RWPE1 (cell line): ENCODE results near the gene TERT.
"Not testable (repeated sequence)": the region's sequence is repeated elsewhere in the genome, so short reads cannot be mapped to it uniquely, and the experiment has no call there.

Experiments
- CTCF ChIA-PET: fragments of 350-600 bp; sonication (Branson Sonifier 250); formaldehyde crosslinking; extraction: SDS; loops from one replicate; lab custom pipeline; 2021; lab: Yijun Ruan, JAX
- POLR2A ChIA-PET: fragments of 400-600 bp; formaldehyde crosslinking; extraction: SDS; loops from one replicate; lab custom pipeline; 2020; ENCODE audit warnings: antibody characterized with exemption; ENCODE audit not compliant: low non-redundant PET; lab: Yijun Ruan, JAX
- DNase-seq: peaks from one replicate; pipeline ENCODE4 v3.0.0; 2012; ENCODE audit warnings: low spot score
- H3K27ac ChIP-seq: fragments of 450-650 bp; 2 replicates; pipeline ENCODE4 v1.5.1; 2017
- TF ChIP-seq, protein P1 (sequence below): fragments of 450-650 bp; conservative IDR thresholded peaks from 2 replicates; pipeline ENCODE4 v1.5.1; 2017; ENCODE audit warnings: low read depth, mild to moderate bottlenecking

The TERT gene

DNA sequence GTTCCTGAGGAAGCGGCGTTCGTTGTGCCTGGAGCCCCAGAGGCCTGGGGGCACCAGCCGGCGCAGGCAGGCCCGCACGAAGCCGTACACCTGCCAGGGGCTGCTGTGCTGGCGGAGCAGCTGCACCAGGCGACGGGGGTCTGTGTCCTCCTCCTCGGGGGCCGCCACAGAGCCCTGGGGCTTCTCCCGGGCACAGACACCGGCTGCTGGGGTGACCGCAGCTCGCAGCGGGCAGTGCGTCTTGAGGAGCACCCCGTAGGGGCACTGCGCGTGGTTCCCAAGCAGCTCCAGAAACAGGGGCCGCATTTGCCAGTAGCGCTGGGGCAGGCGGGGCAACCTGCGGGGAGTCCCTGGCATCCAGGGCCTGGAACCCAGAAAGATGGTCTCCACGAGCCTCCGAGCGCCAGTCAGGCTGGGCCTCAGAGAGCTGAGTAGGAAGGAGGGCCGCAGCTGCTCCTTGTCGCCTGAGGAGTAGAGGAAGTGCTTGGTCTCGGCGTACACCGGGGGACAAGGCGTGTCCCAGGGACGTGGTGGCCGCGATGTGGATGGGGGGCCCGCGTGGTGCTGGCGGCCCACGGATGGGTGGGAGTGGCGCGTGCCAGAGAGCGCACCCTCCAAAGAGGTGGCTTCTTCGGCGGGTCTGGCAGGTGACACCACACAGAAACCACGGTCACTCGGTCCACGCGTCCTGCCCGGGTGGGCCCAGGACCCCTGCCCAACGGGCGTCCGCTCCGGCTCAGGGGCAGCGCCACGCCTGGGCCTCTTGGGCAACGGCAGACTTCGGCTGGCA lies 1.3 kb downstream of the TERT start:
- ChIA-PET CTCF (interaction anchor here (0.8 kb wide), 1 partner anchor 352 kb away, joined by 4 read pairs; no protein-coding TSS in a partner anchor), POLR2A (no interaction called here)
- H3K27ac ChIP-seq = no peak overlapping the region

DNA sequence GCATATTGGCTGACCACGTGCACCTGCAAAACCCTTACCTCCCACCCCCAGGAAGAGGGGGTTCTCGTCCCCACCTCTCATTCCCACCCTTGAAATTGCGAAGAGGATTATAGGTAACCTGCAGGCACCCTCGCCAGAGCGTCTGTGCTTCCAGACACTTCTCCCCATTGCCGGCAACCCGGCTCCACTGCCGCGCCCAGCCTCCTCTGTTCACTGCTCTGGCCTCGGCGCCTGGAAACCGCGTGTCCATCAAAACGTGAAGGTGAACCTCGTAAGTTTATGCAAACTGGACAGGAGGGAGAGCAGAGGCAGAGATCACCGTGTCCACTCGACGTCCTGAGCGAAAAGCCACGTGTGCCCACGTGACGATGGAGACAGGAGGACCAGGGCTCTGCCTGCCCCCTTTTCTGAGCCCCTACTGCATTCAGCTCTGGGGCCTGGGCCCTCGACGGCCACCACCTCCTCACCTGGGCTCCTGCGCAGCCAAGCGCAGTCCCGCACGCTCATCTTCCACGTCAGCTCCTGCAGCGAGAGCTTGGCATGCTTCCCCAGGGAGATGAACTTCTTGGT lies 1.9 kb downstream of the TERT start:
- DNase-seq = no peak

More for the DNA sequence above, 1.3 kb downstream of the TERT start:
- DNase-seq = no peak
- TF ChIP-seq, protein P1, sequence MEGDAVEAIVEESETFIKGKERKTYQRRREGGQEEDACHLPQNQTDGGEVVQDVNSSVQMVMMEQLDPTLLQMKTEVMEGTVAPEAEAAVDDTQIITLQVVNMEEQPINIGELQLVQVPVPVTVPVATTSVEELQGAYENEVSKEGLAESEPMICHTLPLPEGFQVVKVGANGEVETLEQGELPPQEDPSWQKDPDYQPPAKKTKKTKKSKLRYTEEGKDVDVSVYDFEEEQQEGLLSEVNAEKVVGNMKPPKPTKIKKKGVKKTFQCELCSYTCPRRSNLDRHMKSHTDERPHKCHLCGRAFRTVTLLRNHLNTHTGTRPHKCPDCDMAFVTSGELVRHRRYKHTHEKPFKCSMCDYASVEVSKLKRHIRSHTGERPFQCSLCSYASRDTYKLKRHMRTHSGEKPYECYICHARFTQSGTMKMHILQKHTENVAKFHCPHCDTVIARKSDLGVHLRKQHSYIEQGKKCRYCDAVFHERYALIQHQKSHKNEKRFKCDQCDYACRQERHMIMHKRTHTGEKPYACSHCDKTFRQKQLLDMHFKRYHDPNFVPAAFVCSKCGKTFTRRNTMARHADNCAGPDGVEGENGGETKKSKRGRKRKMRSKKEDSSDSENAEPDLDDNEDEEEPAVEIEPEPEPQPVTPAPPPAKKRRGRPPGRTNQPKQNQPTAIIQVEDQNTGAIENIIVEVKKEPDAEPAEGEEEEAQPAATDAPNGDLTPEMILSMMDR = no peak

DNA sequence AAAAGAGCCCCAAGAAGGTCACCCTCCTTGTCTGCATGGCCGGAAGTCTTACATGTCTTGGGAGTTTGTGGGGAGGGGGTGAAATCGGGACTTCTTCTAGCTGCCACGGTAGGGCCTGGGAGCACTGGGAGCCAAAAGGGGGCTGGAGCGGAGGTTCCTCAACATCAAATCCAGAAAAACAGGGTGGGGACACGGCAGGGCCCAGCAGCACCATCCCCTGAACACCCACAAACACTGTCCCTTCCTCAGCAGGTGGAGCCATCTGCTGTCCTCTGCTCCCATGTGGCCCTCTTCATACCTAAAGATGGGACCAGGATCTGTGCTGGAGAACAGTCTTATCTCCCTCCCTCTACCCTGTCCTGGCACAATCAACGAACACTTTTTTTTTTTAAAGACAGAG lies 2.7 kb downstream of the TERT start:
- no peak for DNase-seq
- no peak overlapping the region for H3K27ac ChIP-seq
- ChIA-PET CTCF (no interaction called here), POLR2A (no interaction called here)
- TF ChIP-seq, protein P1 = no peak

More for the DNA sequence above, 1.9 kb downstream of the TERT start:
- TF ChIP-seq, protein P1 = no peak
- ChIA-PET POLR2A (no interaction called here), CTCF (interaction anchor here (0.8 kb wide), 1 partner anchor 352 kb away, joined by 4 read pairs; no protein-coding TSS in a partner anchor)
- H3K27ac ChIP-seq = no peak overlapping the region

DNA sequence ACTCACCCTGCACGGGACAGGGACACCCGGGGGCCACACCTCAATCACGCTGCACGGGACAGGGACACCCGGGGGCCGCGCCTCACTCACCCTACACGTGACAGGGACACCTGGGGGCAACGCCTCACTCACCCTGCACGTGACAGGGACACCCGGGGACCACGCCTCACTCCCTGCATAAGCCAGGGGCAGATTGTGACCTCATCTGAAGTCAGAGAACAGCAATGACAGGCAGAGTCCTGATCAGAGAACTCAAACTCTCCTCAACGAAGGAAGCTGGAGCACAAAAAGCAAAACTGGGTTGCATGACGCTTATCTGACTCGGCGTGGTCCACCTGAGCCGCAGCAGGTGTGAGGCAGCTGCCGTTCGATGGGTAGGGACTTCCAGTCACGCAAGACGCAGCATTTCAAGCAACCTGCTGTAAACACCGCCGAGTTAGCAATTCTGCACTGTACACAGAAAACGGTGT lies 3.2 kb downstream of the TERT start:
- POLR2A ChIA-PET = no interaction called here
- no peak for DNase-seq
- CTCF ChIA-PET = no interaction called here
- H3K27ac ChIP-seq = no peak overlapping the region
- TF ChIP-seq, protein P1 = no peak

DNA sequence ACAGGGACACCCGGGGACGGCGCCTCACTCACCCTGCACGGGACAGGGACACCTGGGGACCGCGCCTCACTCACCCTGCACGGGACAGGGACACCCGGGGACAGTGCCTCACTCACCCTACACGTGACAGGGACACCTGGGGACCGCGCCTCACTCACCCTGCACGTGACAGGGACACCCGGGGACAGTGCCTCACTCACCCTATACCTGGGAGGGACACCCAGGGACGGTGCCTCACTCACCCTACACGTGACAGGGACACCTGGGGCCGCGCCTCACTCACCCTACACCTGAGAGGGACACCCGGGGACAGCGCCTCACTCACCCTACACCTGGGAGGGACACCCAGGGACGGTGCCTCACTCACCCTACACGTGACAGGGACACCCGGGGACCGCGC lies 3.9 kb downstream of the TERT start:
- DNase-seq, H3K27ac ChIP-seq, CTCF ChIA-PET, POLR2A ChIA-PET: not testable (repeated sequence)

DNA sequence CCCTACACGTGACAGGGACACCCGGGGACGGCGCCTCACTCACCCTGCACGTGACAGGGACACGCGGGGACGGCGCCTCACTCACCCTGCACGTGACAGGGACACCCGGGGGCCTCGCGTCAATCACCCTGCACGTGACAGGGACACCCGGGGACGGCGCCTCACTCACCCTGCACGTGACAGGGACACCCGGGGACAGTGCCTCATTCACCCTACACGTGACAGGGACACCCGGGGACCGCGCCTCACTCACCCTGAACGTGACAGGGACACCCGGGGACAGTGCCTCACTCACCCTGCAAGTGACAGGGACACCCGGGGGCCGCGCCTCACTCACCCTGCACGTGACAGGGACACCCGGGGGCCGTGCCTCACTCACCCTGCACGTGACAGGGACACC lies 5.3 kb downstream of the TERT start:
- DNase-seq, H3K27ac ChIP-seq, CTCF ChIA-PET, POLR2A ChIA-PET: not testable (repeated sequence)

DNA sequence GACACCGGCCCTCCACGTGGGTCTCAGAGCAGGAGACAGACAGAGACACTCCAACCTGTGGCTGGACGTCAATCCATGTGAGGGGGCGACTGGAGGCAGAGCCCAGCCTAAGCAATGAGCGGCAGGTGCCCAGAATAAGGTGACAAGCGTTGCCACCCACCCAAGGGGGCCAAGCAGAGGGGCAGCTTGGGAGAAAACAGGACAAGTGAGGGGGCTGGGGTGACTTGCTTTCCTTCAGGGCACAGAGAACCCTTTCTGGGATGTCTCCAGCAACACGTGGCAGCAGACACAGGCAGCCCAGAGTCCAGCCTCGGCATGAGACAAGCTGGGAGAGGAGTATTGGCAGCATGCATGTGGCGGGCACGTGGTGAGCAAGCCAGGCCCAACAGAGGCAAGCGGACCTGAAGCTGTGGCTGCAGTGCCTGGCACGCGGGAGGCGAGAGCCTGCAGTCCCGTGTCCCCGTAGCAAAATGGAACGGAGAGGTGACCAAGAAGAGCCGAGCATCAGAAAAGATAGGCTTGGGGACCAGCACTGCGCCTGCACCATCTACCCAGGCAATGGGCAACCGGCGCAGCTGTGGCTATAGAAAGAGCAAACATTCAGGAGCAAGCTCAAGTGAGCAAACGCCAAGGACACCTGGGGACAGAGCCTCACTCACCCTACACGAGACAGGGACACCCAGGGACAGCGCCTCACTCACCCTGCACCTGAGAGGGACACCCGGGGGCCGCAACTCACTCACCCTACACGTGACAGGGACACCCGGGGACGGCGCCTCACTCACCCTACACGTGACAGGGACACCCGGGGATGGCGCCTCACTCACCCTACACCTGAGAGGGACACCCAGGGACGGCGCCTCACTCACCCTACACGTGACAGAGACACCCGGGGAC lies 6.2 kb downstream of the TERT start:
- no peak overlapping the region for H3K27ac ChIP-seq
- ChIA-PET POLR2A (no interaction called here), CTCF (interaction anchor here (0.6 to 0.7 kb wide), 2 partner anchors 111 to 715 kb away, joined by 3 read pairs; no protein-coding TSS in a partner anchor)
- no peak for DNase-seq
- TF ChIP-seq, protein P1 = no peak
